ENCODE measurements around the gene ABCC4. TPM values are rescaled to one million over a fixed set of nuclear protein-coding genes. Genes with fewer than 3 reads are reported as not detected.

The ABCC4 gene
- total and polyA plus RNA-seq, 9 of the 15 experiments (the other 6 are each of a cell fraction or from before 2014, with no cell fraction given): 9.4 to 46.1 (median 25.4) TPM

GRCh38 chr13:95317039-95317989 lies 16.1 kb upstream of the ABCC4 start (continued):
- TF ChIP-seq ZFX (CRISPR knock-in tag; IDR thresholded peaks at IDR 0.05): peak; percentile 55

- in situ Hi-C loops (cut with MboI): no loop called here
- BruUV-seq (replicated peaks): no TSS peak
- no peaks in the 10 kb centered on the region for H3K9me3 ChIP-seq (replicated peaks; ENCODE audit: control insufficient read depth, insufficient read depth, low read depth, low read length)
- no peak overlapping the region for H3K4me2 ChIP-seq (ENCODE audit: insufficient read depth, low read length)
- peak; percentile 48; the same call in 1 of the 2 replicates for TF ChIP-seq MEF2A (IDR thresholded peaks at IDR 0.05; ENCODE audit: control insufficient read depth, low read depth, low read length)
- no peak for TF ChIP-seq CAMTA2 (CRISPR knock-in tag; conservative IDR thresholded peaks at IDR 0.05)
- peak; percentile 25; the same call in 1 of the 2 replicates for TF ChIP-seq ATF3 (IDR thresholded peaks at IDR 0.05)
- no peak for TF ChIP-seq ATF3 (CRISPR knock-in tag; conservative IDR thresholded peaks at IDR 0.05)
- no peak for DNase-seq (ENCODE audit: extremely low read depth in 1 of 4, low spot score in 3 of 4)
- CTCF ChIA-PET (ENCODE audit: low intra/inter-chr PET ratio): no interaction called here
- H2AFZ ChIP-seq (ENCODE audit: low read depth, low read length): no peak overlapping the region
- H3K79me2 ChIP-seq (ENCODE audit: control insufficient read depth, insufficient read depth, low read length): no peaks in the 10 kb centered on the region
- no peak overlapping the region for H3K27ac ChIP-seq (ENCODE audit: extremely low read depth, low read depth, low read length)
- POLR2A ChIA-PET: interaction anchor here (0.8 kb wide), 1 partner anchor 87 kb away, joined by 3 read pairs; no protein-coding TSS in a partner anchor
- no peaks in the 10 kb centered on the region for H3K36me3 ChIP-seq (ENCODE audit: control insufficient read depth, insufficient read depth, low read length)
- peaks cover 5 to 11% of the 10 kb centered on the region in 2 experiments; a peak in 4 of 5 replicates for H3K4me1 ChIP-seq (replicated peaks in 1 of 2; ENCODE audit: control insufficient read depth in 2 of 2, insufficient read depth in 2 of 2, low read length in 2 of 2)
- H3K27me3 ChIP-seq (ENCODE audit: control insufficient read depth in 2 of 2, insufficient read depth in 2 of 2, low read length in 2 of 2): no peaks in the 10 kb centered on the region
- intact Hi-C loops (cut with micrococcal nuclease): no loop called here
- ATAC-seq: no peak
- H3K9me1 ChIP-seq (ENCODE audit: control insufficient read depth, insufficient read depth, low read length): no peaks in the 10 kb centered on the region
- H3K4me3 ChIP-seq: no peak overlapping the region
- 43% methylated on average over 1 of the region's 3 CpGs for WGBS (ENCODE audit: insufficient coverage, low coverage, missing lambda C conversion rate)
- no peak for FAIRE-seq
- H3K9ac ChIP-seq (ENCODE audit: insufficient read depth in 1 of 2, low read depth in 2 of 2, low read length in 2 of 2): no peak overlapping the region
- no peaks in the 10 kb centered on the region for H4K20me1 ChIP-seq (replicated peaks; ENCODE audit: control insufficient read depth, insufficient read depth, low read length)
These were observed 14.5 kb upstream of the ABCC4 start for GRCh38 chr13:95315752-95316151.

Data from K562 (cell line).